AG09309 (cell line): ENCODE results near the gene KCNS1.

Experiments
- DNase-seq: peaks from one replicate; pipeline ENCODE4 v3.0.0-alpha.2; 2010; ENCODE audit warnings: low read depth
- H3K4me3 ChIP-seq: 2 replicates; pipeline ENCODE4 v1.5.1; 2011; ENCODE audit warnings: mild to moderate bottlenecking, low read depth, low read length, moderate library complexity; ENCODE audit not compliant: control insufficient read depth
- TF ChIP-seq, protein P1 (sequence below): IDR thresholded peaks from 2 replicates; pipeline ENCODE4 v1.5.1; 2011; ENCODE audit warnings: mild to moderate bottlenecking, low read depth, low read length, inconsistent platforms; ENCODE audit not compliant: insufficient read depth, control insufficient read depth; ENCODE audit errors: missing control alignments

Gene KCNS1

DNA sequence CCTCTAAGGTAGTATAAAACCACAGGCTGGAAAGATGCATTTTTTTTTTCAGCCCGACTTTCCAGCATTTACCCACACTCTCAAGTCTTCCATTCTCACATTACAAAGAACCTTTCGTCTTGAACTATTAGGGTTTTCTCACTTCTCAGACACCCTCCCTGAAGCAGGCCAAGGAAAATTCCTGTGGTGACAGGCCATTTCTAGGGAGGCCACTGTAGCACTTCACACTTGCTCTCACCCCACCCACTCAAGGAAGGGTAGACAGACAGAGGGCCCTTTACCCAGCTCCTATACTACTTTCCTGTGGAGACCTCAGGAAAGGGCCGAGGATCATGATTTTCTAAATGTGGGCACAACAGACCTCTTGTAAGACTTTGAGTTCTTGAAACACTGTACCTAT lies 27.7 kb downstream of the KCNS1 start:
- TF ChIP-seq, protein P1, sequence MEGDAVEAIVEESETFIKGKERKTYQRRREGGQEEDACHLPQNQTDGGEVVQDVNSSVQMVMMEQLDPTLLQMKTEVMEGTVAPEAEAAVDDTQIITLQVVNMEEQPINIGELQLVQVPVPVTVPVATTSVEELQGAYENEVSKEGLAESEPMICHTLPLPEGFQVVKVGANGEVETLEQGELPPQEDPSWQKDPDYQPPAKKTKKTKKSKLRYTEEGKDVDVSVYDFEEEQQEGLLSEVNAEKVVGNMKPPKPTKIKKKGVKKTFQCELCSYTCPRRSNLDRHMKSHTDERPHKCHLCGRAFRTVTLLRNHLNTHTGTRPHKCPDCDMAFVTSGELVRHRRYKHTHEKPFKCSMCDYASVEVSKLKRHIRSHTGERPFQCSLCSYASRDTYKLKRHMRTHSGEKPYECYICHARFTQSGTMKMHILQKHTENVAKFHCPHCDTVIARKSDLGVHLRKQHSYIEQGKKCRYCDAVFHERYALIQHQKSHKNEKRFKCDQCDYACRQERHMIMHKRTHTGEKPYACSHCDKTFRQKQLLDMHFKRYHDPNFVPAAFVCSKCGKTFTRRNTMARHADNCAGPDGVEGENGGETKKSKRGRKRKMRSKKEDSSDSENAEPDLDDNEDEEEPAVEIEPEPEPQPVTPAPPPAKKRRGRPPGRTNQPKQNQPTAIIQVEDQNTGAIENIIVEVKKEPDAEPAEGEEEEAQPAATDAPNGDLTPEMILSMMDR = no peak
- no peak overlapping the region for H3K4me3 ChIP-seq
- no peak for DNase-seq

DNA sequence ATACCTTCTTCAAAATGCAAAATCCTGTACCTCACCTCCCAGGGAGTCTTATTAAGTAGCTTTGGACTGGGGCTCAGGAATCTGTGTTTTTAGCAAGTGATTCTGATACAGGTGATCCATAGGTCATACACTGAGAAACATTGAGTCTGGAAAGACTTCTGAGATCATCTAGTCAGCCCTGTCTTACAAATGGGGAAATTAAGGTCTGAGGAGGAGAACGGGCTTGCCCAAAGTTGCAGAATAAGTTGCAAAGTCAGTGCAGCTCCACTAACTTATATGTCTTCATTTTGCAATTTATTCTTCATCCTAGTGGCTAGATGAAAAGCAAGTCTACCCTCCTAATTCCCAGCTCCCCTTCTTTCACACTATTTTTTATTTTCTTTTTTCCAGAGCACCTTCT lies 28.9 kb downstream of the KCNS1 start:
- no peak overlapping the region for H3K4me3 ChIP-seq
- no peak for DNase-seq
- TF ChIP-seq, protein P1 = no peak

DNA sequence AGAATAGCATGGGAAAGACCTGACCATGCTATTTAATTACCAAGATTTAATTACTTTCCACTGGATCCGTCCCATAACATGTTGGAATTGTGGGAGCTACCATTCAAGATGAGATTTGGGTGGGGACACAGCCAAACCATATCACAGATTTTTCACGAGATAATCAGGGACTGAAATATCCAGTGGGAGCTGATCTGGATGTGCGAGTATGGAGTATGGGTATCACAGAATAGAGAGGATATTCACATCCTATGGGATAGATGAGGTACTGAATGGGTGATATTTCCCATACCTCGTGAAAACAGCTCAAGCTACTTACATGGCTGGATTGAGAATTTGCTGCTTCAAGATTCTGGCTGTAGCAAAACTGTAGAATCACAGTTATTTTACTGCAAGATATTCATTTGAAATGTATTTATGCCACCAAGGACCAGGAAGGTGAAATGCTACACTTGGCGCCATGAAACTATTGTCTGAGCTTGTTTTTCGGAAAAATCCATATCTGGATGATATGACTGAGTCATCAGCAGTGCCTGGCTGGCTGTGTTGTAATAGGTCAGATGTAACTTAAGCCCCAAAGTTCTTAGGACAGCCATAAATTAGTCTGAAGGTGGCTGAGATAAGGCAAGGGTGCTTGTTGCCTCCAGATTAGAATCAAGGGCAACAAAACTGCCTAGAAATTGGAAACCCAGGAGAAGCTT lies 29.8 kb downstream of the KCNS1 start:
- H3K4me3 ChIP-seq = no peak overlapping the region
- TF ChIP-seq, protein P1 = no peak
- DNase-seq = no peak

DNA sequence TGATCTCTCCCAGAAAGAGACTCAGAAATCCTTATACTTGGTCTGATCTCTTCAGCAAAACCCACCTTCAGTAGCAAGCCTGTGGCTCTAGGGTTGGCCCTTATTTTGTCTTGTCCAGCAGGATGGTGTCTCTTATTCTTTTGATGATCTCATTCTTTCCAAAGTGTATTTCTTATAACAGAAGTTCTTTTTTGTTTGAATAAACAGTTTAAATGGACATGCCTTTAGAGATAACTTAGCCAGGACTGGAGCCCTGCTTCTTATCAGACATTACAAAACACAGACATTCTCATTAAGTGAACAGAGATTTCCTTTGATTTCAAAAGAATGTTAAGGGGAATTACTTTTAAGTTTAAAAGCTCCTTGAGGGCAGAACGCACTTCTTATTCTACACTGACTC lies 31.7 kb downstream of the KCNS1 start:
- no peak overlapping the region for H3K4me3 ChIP-seq
- DNase-seq = no peak
- TF ChIP-seq, protein P1 = no peak

DNA sequence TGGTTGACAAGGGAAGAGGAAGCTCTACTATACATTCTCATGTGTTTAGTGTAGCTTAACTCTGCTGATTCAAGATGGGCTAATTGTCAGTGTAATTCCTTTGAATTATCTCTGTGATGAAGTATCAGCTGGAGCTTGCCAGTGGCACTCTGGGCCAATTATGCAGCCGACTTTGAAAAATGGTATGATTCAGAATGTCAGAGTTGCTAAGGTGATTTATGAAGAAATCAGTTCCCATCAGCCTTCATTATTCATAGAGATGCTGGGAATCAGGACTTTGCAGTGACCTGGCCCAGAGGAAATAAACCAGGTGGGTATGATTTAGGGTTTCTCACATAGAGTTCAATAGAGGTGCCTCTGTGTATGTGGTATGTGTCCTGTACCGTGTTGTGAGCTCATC lies 33.4 kb downstream of the KCNS1 start:
- DNase-seq = no peak
- TF ChIP-seq, protein P1 = no peak
- H3K4me3 ChIP-seq = no peak overlapping the region

DNA sequence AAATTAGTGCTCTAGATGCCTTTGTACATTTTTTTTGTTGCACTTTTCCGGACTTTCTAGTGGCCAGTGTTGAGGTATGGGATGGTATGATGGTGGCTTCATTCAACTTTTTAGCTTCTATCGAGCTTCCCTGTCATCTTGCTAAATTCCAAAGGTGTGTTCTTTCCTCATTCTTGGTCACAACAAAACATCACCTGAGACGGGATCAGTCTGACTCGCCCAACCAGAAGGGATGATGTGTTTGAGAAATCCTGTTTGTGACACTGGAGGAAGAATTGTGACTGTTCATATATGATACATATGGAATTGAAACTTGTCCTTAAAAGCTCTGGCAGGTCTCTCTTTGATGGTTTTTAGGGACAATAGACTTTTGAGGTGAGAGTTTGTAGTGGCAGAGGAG lies 33.8 kb downstream of the KCNS1 start:
- TF ChIP-seq, protein P1 = no peak
- H3K4me3 ChIP-seq = no peak overlapping the region
- DNase-seq = no peak
